ENCODE data around the gene CNTNAP4. TPM values are rescaled to one million over a fixed set of nuclear protein-coding genes. Genes with fewer than 3 reads are reported as not detected.

Gene CNTNAP4
- total RNA-seq, 4 donors from 2014 or later: not detected

GRCh38 chr16:76502063-76502462 is 224.9 kb downstream of the CNTNAP4 start:
- 90 to 93% methylated on average over 8 of the region's 8 CpGs for WGBS, 2 donors (ENCODE audit: low coverage in 1 of 2)
- intact Hi-C loops (cut with DNase I; ENCODE audit: low total_unique reads): no loop called here
- TF ChIP-seq POLR2A (IDR thresholded peaks at IDR 0.05) (no peak), POLR2AphosphoS5 (IDR thresholded peaks at IDR 0.05) (no peak), EP300 (IDR thresholded peaks at IDR 0.05; ENCODE audit: low read depth) (no peak), CTCF (IDR thresholded peaks at IDR 0.05) (no peak)

DNA sequence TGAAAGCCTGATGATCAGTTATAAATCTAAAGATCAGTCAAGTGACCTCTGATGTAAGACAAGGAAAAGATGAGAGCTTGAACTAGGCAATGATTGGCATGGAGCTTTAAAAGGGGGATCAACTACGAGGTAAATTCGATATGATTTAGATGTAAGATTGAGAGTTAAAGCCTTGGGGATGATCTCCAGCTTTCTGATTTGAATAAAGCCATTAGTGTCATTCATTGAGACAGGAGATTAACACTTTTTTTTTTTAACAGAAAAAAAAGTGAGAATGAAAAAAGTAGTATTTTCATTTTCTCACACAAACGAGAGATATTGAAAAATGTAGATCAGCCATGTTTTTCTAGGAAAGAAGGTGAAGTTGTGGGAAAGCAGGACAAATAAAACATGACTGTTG is 225.4 kb downstream of the CNTNAP4 start:
- intact Hi-C loops (cut with DNase I; ENCODE audit: low total_unique reads): no loop called here
- H3K9me3 ChIP-seq: no peaks in the 10 kb centered on the region

More at GRCh38 chr16:76502063-76502462, 224.9 kb downstream of the CNTNAP4 start:
- in situ Hi-C loops (cut with MboI; ENCODE audit: low pct_ligation_motif_present in 1 of 4, low pct_unique_long_range_greater_than_20kb in 1 of 4, low sequenced_read_pairs in 3 of 4): no loop called here
- H3K36me3 ChIP-seq: no peaks in the 10 kb centered on the region
- H3K27me3 ChIP-seq: no peaks in the 10 kb centered on the region
- no peak overlapping the region for H3K4me3 ChIP-seq
- H3K9me3 ChIP-seq: no peaks in the 10 kb centered on the region
- no peaks in the 10 kb centered on the region for H3K4me1 ChIP-seq
- no peak overlapping the region for H3K27ac ChIP-seq
- DNase-seq: no peak

DNA sequence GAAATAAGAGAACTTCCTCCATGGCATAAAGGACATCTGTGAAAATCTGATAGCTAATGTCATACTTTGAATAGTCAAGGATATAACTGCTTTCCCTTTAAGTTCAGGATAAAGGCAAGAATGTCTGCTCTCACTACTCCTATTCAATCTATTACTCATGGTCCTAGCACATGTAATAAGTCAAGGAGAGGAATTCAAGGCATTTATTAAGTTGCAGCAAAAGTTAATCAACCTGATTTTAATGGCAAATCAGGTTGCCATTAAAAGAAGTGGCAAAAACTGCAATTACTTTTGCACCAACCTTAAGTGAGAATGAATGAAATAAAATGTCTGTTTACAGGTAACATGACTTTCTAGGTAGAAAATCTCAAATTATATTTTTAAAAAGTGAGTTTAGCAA is 225.9 kb downstream of the CNTNAP4 start:
- TF ChIP-seq CTCF (IDR thresholded peaks at IDR 0.05): no peak
- TF ChIP-seq POLR2A (IDR thresholded peaks at IDR 0.05): no peak
- TF ChIP-seq EP300 (IDR thresholded peaks at IDR 0.05; ENCODE audit: low read depth): no peak
- TF ChIP-seq POLR2AphosphoS5 (IDR thresholded peaks at IDR 0.05): no peak

More for the DNA sequence above, 225.4 kb downstream of the CNTNAP4 start:
- TF ChIP-seq CTCF (IDR thresholded peaks at IDR 0.05): no peak
- TF ChIP-seq EP300 (IDR thresholded peaks at IDR 0.05; ENCODE audit: low read depth): no peak
- no peak for TF ChIP-seq POLR2A (IDR thresholded peaks at IDR 0.05)
- TF ChIP-seq POLR2AphosphoS5 (IDR thresholded peaks at IDR 0.05): no peak
- Histone ChIP-seq H3K4me3 (no peak overlapping the region), H3K27ac (no peak overlapping the region), H3K27me3 (no peaks in the 10 kb centered on the region), H3K36me3 (no peaks in the 10 kb centered on the region), H3K4me1 (no peaks in the 10 kb centered on the region)
- no peak for DNase-seq
- WGBS, 2 donors (ENCODE audit: low coverage in 1 of 2): 78 to 86% methylated on average over 3 of the region's 3 CpGs
- in situ Hi-C loops (cut with MboI; ENCODE audit: low pct_ligation_motif_present in 1 of 4, low pct_unique_long_range_greater_than_20kb in 1 of 4, low sequenced_read_pairs in 3 of 4): no loop called here

DNA sequence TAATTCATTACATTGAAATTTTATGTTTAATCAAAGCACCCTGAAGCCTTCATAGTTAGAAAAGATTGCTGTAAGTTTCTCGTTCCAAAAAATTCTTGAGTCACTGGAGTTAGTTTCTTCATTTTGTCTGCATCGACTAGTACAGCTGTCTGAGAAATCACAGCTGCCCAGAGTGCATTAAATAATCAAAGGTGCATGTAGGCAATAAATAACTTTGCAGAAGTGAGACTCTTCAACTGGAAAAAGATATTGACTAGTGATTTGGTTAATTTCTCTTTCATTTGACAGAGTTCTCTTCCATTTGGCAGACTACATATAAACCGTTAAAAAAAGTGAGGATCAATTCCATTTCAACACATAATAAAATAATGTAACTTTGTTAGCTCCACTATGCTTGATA is 234.0 kb downstream of the CNTNAP4 start:
- 48 to 69% methylated on average over 3 of the region's 3 CpGs for WGBS, 2 donors (ENCODE audit: low coverage in 1 of 2)
- H3K27me3 ChIP-seq: no peaks in the 10 kb centered on the region
- no peaks in the 10 kb centered on the region for H3K4me1 ChIP-seq
- H3K4me3 ChIP-seq: no peak overlapping the region
- H3K36me3 ChIP-seq: no peaks in the 10 kb centered on the region
- intact Hi-C loops (cut with DNase I; ENCODE audit: low total_unique reads) (no loop called here), in situ Hi-C loops (cut with MboI; ENCODE audit: low pct_ligation_motif_present in 1 of 4, low pct_unique_long_range_greater_than_20kb in 1 of 4, low sequenced_read_pairs in 3 of 4) (no loop called here)
- no peak overlapping the region for H3K27ac ChIP-seq
- TF ChIP-seq CTCF (IDR thresholded peaks at IDR 0.05): no peak
- no peak for TF ChIP-seq POLR2AphosphoS5 (IDR thresholded peaks at IDR 0.05)
- TF ChIP-seq POLR2A (IDR thresholded peaks at IDR 0.05): no peak
- TF ChIP-seq EP300 (IDR thresholded peaks at IDR 0.05; ENCODE audit: low read depth): no peak
- H3K9me3 ChIP-seq: no peaks in the 10 kb centered on the region
- no peak for DNase-seq

More for the DNA sequence above, 225.9 kb downstream of the CNTNAP4 start:
- in situ Hi-C loops (cut with MboI; ENCODE audit: low pct_ligation_motif_present in 1 of 4, low pct_unique_long_range_greater_than_20kb in 1 of 4, low sequenced_read_pairs in 3 of 4): no loop called here
- intact Hi-C loops (cut with DNase I; ENCODE audit: low total_unique reads): no loop called here
- H3K4me3 ChIP-seq: no peak overlapping the region
- no peaks in the 10 kb centered on the region for H3K27me3 ChIP-seq
- no peaks in the 10 kb centered on the region for H3K36me3 ChIP-seq
- H3K9me3 ChIP-seq: no peaks in the 10 kb centered on the region
- no peak overlapping the region for H3K27ac ChIP-seq
- no peak for DNase-seq
- no peaks in the 10 kb centered on the region for H3K4me1 ChIP-seq
